GM23248 (cell line): ENCODE data around the gene VSX1.

Experiments
- EZH2 ChIP-seq: fragments of 200-600 bp; sonication (generic); IDR thresholded peaks from 2 replicates; pipeline ENCODE4 v1.6.1; 2018; ENCODE audit warnings: antibody characterized with exemption, mild to moderate bottlenecking; ENCODE audit not compliant: insufficient read depth, poor library complexity, severe bottlenecking
- EZH2phosphoT487 ChIP-seq: fragments of 200-600 bp; sonication (generic); IDR thresholded peaks from 2 replicates; pipeline ENCODE4 v1.6.1; 2018; ENCODE audit warnings: antibody characterized with exemption, moderate library complexity, mild to moderate bottlenecking, low read depth; ENCODE audit not compliant: insufficient read depth

GRCh38 chr20:25050501-25051350, 31.2 kb downstream of the VSX1 start:
- TF ChIP-seq EZH2 (no peak), EZH2phosphoT487 (no peak)
